Panc1 (cell line): ENCODE data around the gene AGPAT3. TPM values are rescaled to one million over a fixed set of nuclear protein-coding genes. Genes with fewer than 3 reads are reported as not detected.

ENCODE experiments used
- ATAC-seq: fragments of 200-7000 bp; cut with Tn5 transposase; 2 replicates; pipeline ENCODE4 v1.9.1; 2020; ENCODE audit warnings: mild to moderate bottlenecking, moderate library complexity
- BruUV-seq: library from RNA; stranded (reverse); fragments of 400-500 nt; replicated peaks from 2 replicates; lab custom pipeline; 2021; lab: Mats Ljungman, UMichigan
- CTCF ChIA-PET: fragments of 300-600 bp; sonication (Branson Sonifier 250); formaldehyde crosslinking; loops from one replicate; lab custom pipeline; 2022; ENCODE audit warnings: antibody characterized with exemption; lab: Charles Lee
- POLR2A ChIA-PET: fragments of 300-600 bp; sonication (Branson Sonifier 250); formaldehyde crosslinking; loops from one replicate; lab custom pipeline; 2022; ENCODE audit warnings: antibody characterized with exemption; lab: Charles Lee
- DNase-seq: peaks from one replicate; pipeline ENCODE4 v3.0.0-alpha.2; 2010; ENCODE audit warnings: low read depth, low spot score
- H3K27ac ChIP-seq: 2 replicates; pipeline ENCODE4 v1.5.1; 2011; ENCODE audit warnings: mild to moderate bottlenecking, low read length, inconsistent platforms
- H3K27me3 ChIP-seq: fragments of 200-500 bp; sonication (Bioruptor generic); 2 replicates; pipeline ENCODE4 v1.6.0; 2014; ENCODE audit warnings: low read length, inconsistent platforms; ENCODE audit not compliant: control insufficient read depth, insufficient read depth
- H3K36me3 ChIP-seq: fragments of 200-500 bp; sonication (Bioruptor generic); 2 replicates; pipeline ENCODE4 v1.5.1; 2014; ENCODE audit warnings: inconsistent platforms, mild to moderate bottlenecking, low read length, moderate library complexity; ENCODE audit not compliant: control insufficient read depth, insufficient read depth
- H3K4me1 ChIP-seq: 2 replicates; pipeline ENCODE4 v1.5.1; 2011; ENCODE audit warnings: inconsistent platforms, mild to moderate bottlenecking, low read length, moderate library complexity; ENCODE audit not compliant: control insufficient read depth, insufficient read depth
- H3K4me3 ChIP-seq, 2 experiments: 2 replicates each; pipeline ENCODE4 v1.5.1; 2011 to 2012; ENCODE audit warnings: low read depth in 2 of 2, low read length in 2 of 2, mild to moderate bottlenecking in 2 of 2, inconsistent platforms in 1 of 2, moderate library complexity in 1 of 2
- H3K9me3 ChIP-seq: fragments of 200-500 bp; sonication (Bioruptor generic); 2 replicates; pipeline ENCODE4 v1.5.1; 2014; ENCODE audit warnings: low read depth, mild to moderate bottlenecking, inconsistent platforms, low read length, moderate library complexity; ENCODE audit not compliant: control insufficient read depth, insufficient read depth
- CTCF ChIP-seq: fragments of 450-650 bp; IDR thresholded peaks from 2 replicates; pipeline ENCODE4 v1.5.1; 2017; ENCODE audit warnings: mild to moderate bottlenecking
- POLR2AphosphoS5 ChIP-seq: IDR thresholded peaks from 2 replicates; pipeline ENCODE4 v1.6.1; 2012; ENCODE audit warnings: mild to moderate bottlenecking, low read depth, low read length, moderate library complexity
- REST ChIP-seq, 2 experiments: IDR thresholded peaks; 2 replicates each; pipeline ENCODE4 v1.6.1; 2011 to 2012; ENCODE audit warnings: low read depth in 2 of 2, control low read depth in 1 of 2, low read length in 1 of 2, mild to moderate bottlenecking in 1 of 2, moderate library complexity in 1 of 2; ENCODE audit not compliant: insufficient read depth in 1 of 2
- SIN3A ChIP-seq: IDR thresholded peaks from 2 replicates; pipeline ENCODE4 v1.6.1; 2012; ENCODE audit warnings: low read depth, mild to moderate bottlenecking, low read length, moderate library complexity, borderline replicate concordance; ENCODE audit not compliant: insufficient read depth
- TCF7L2 ChIP-seq: IDR thresholded peaks from 2 replicates; pipeline ENCODE4 v1.6.1; 2011; ENCODE audit warnings: mild to moderate bottlenecking, low read depth, low read length, inconsistent platforms
- in situ Hi-C: cut with HindIII; loops from 2 replicates; pipeline ENCODE4 v1.10.0; 2016; ENCODE audit warnings: low sequenced_read_pairs, low pct_unique_long_range_greater_than_20kb
- intact Hi-C: fragments of 100-400 bp; cut with micrococcal nuclease; formaldehyde crosslinking; loops from one replicate; pipeline ENCODE4 v1.10.0; 2022; ENCODE audit not compliant: unreplicated experiment
- total RNA-seq: library from RNA; stranded (reverse); gene quantifications from one replicate; pipeline ENCODE4 v1.2.1, GENCODE V29; 2021; ENCODE audit not compliant: unreplicated experiment

Gene AGPAT3
- total RNA-seq, 1 experiment from 2014 or later = 40.1 TPM

GRCh38 chr21:43889069-43889468 is 24.0 kb downstream of the AGPAT3 start:
- in situ Hi-C loops = no loop called here
- Histone ChIP-seq H3K36me3 (no peaks in the 10 kb centered on the region), H3K9me3 (no peaks in the 10 kb centered on the region), H3K27me3 (no peaks in the 10 kb centered on the region), H3K27ac (no peak overlapping the region), H3K4me1 (no peaks in the 10 kb centered on the region), H3K4me3 (no peak overlapping the region)
- DNase-seq (no peak), ATAC-seq (no peak)
- intact Hi-C loops = no loop called here
- no TSS peak for BruUV-seq
- ChIA-PET POLR2A (no interaction called here), CTCF (no interaction called here)
- TF ChIP-seq CTCF = no peak

GRCh38 chr21:43890042-43890441 is 25.0 kb downstream of the AGPAT3 start:
- no TSS peak for BruUV-seq
- H3K4me3 ChIP-seq = no peak overlapping the region
- ATAC-seq = no peak

More at GRCh38 chr21:43890042-43890441, 25.0 kb downstream of the AGPAT3 start:
- intact Hi-C loops = no loop called here
- Histone ChIP-seq H3K36me3 (no peaks in the 10 kb centered on the region), H3K27me3 (no peaks in the 10 kb centered on the region), H3K4me1 (no peaks in the 10 kb centered on the region), H3K27ac (no peak overlapping the region), H3K9me3 (no peaks in the 10 kb centered on the region)
- in situ Hi-C loops = no loop called here
- POLR2A ChIA-PET = no interaction called here
- CTCF ChIA-PET = no interaction called here
- DNase-seq = no peak
- TF ChIP-seq SIN3A = no peak
- no peak for TF ChIP-seq REST (IDR thresholded peaks at IDR 0.05; ENCODE audit: insufficient read depth in 1 of 2, low read depth in 2 of 2, low read length in 1 of 2)
- no peak for TF ChIP-seq CTCF
- no peak for TF ChIP-seq POLR2AphosphoS5
- TF ChIP-seq TCF7L2 = no peak
